GM18505 (cell line): ENCODE measurements around the gene GPER1.

ENCODE experiments used
- ATAC-seq: cut with Tn5 transposase; IDR thresholded peaks from one replicate; pipeline ENCODE4 v1.9.1; 2021; ENCODE audit not compliant: unreplicated experiment
- POLR2A ChIP-seq: IDR thresholded peaks from 4 replicates; pipeline ENCODE4 v1.6.1; 2011; ENCODE audit warnings: borderline replicate concordance; ENCODE audit not compliant: insufficient read depth, insufficient read length; ENCODE audit errors: extremely low read depth

Gene GPER1

GRCh38 chr7:1080921-1081255, 7.0 kb upstream of the GPER1 start:
- no peak for TF ChIP-seq POLR2A
- ATAC-seq = no peak

- TF ChIP-seq POLR2A = no peak
- no peak for ATAC-seq
Observed at GRCh38 chr7:1081336-1081735, 6.6 kb upstream of the GPER1 start.

GRCh38 chr7:1081931-1082401, 5.9 kb upstream of the GPER1 start:
- TF ChIP-seq POLR2A = no peak
- ATAC-seq = no peak

- no peak for TF ChIP-seq POLR2A
- no peak for ATAC-seq
Observed at GRCh38 chr7:1083729-1084657, 3.9 kb upstream of the GPER1 start.

- ATAC-seq = no peak
- TF ChIP-seq POLR2A = no peak
Observed at GRCh38 chr7:1085266-1085665, 2.6 kb upstream of the GPER1 start.

GRCh38 chr7:1085910-1086421, 1.9 kb upstream of the GPER1 start:
- no peak for TF ChIP-seq POLR2A
- ATAC-seq = no peak

- peak; percentile 48 for TF ChIP-seq POLR2A
- peak; percentile 57 for ATAC-seq
Observed at GRCh38 chr7:1086588-1087464, 1.1 kb upstream of the GPER1 start.

GRCh38 chr7:1087465-1087814, 473 bp upstream of the GPER1 start:
- no peak for TF ChIP-seq POLR2A
- ATAC-seq = no peak

- no peak for ATAC-seq
- TF ChIP-seq POLR2A = no peak
Observed at GRCh38 chr7:1090236-1090635, 2.3 kb downstream of the GPER1 start.

- ATAC-seq = no peak
- no peak for TF ChIP-seq POLR2A
Observed at GRCh38 chr7:1090686-1091643, 3.1 kb downstream of the GPER1 start.

GRCh38 chr7:1091644-1092027, 3.7 kb downstream of the GPER1 start:
- TF ChIP-seq POLR2A = no peak
- no peak for ATAC-seq

- TF ChIP-seq POLR2A = no peak
- ATAC-seq = no peak
Observed at GRCh38 chr7:1092161-1092632, 4.3 kb downstream of the GPER1 start.
